Measurements from ENCODE around the gene SNX27. TPM values are rescaled to one million over a fixed set of nuclear protein-coding genes. Genes with fewer than 3 reads are reported as not detected.

The SNX27 gene
- total and polyA plus RNA-seq, 4 donors: 4.3 to 19.7 (median 10.5) TPM

GRCh38 chr1:151711044-151711800 lies 99.4 kb downstream of the SNX27 start:
- Histone ChIP-seq H3K9ac (ENCODE audit: low read depth in 1 of 2, low read length in 2 of 2) (no peak overlapping the region), H3K36me3 (ENCODE audit: control insufficient read depth in 4 of 4, insufficient read depth in 3 of 4, low read depth in 1 of 4, low read length in 3 of 4) (no peaks in the 10 kb centered on the region), H3K4me3 (ENCODE audit: low read depth in 1 of 3, low read length in 3 of 3) (no peak overlapping the region), H3K27me3 (ENCODE audit: control insufficient read depth in 4 of 4, insufficient read depth in 4 of 4, low read length in 3 of 4) (peaks cover 0 to 3% (median 0%) of the 10 kb centered on the region in 4 donors), H3K27ac (ENCODE audit: low read depth in 1 of 2, low read length in 2 of 2) (no peak overlapping the region), H3K9me3 (ENCODE audit: control insufficient read depth in 4 of 4, low read length in 3 of 4) (no peaks in the 10 kb centered on the region), H3K4me1 (ENCODE audit: control insufficient read depth in 4 of 4, insufficient read depth in 4 of 4, low read length in 3 of 4) (no peaks in the 10 kb centered on the region)
- DNase-seq (ENCODE audit: low spot score): no peak
- WGBS: 89% methylated on average over 21 of the region's 21 CpGs
- no peak for TF ChIP-seq JUND (IDR thresholded peaks at IDR 0.05)
- no peak for TF ChIP-seq TAF1 (conservative IDR thresholded peaks at IDR 0.05)
- TF ChIP-seq FOXA1 (IDR thresholded peaks at IDR 0.05): no peak
- no peak for TF ChIP-seq CTCF (IDR thresholded peaks at IDR 0.05; ENCODE audit: low read depth, low read length, missing input control)
- no peak for TF ChIP-seq FOXA2 (IDR thresholded peaks at IDR 0.05)
- TF ChIP-seq SP1 (IDR thresholded peaks at IDR 0.05): no peak
- TF ChIP-seq HNF4G (IDR thresholded peaks at IDR 0.05): no peak
- TF ChIP-seq HNF4A (conservative IDR thresholded peaks at IDR 0.05): no peak
- no peak for TF ChIP-seq ATF3 (IDR thresholded peaks at IDR 0.05)
- TF ChIP-seq NR2F2 (IDR thresholded peaks at IDR 0.05): no peak
- no peak for TF ChIP-seq REST (IDR thresholded peaks at IDR 0.05)
- no peak for TF ChIP-seq YY1 (IDR thresholded peaks at IDR 0.05)
- TF ChIP-seq RAD21 (IDR thresholded peaks at IDR 0.05): no peak

GRCh38 chr1:151711951-151712350 lies 100.1 kb downstream of the SNX27 start:
- no peak for DNase-seq (ENCODE audit: low spot score)
- TF ChIP-seq REST (IDR thresholded peaks at IDR 0.05) (no peak), MAX (IDR thresholded peaks at IDR 0.05) (no peak), HNF4A (conservative IDR thresholded peaks at IDR 0.05) (no peak), RXRA (IDR thresholded peaks at IDR 0.05) (no peak), FOXA2 (IDR thresholded peaks at IDR 0.05) (no peak), SP1 (IDR thresholded peaks at IDR 0.05) (no peak), JUND (IDR thresholded peaks at IDR 0.05) (no peak), ZBTB33 (IDR thresholded peaks at IDR 0.05) (no peak), FOXA1 (IDR thresholded peaks at IDR 0.05) (no peak), TAF1 (conservative IDR thresholded peaks at IDR 0.05) (no peak), YY1 (IDR thresholded peaks at IDR 0.05) (no peak), CTCF (IDR thresholded peaks at IDR 0.05; ENCODE audit: low read depth, low read length, missing input control) (no peak)
- peaks cover 0 to 4% (median 0%) of the 10 kb centered on the region in 4 donors for H3K27me3 ChIP-seq (ENCODE audit: control insufficient read depth in 4 of 4, insufficient read depth in 4 of 4, low read length in 3 of 4)
- H3K4me1 ChIP-seq (ENCODE audit: control insufficient read depth in 4 of 4, insufficient read depth in 4 of 4, low read length in 3 of 4): peaks cover 0 to 3% (median 0%) of the 10 kb centered on the region in 4 donors
- H3K27ac ChIP-seq (ENCODE audit: low read depth in 1 of 2, low read length in 2 of 2): no peak overlapping the region
- H3K4me3 ChIP-seq (ENCODE audit: low read depth in 1 of 3, low read length in 3 of 3): no peak overlapping the region
- no peak overlapping the region for H3K9ac ChIP-seq (ENCODE audit: low read depth in 1 of 2, low read length in 2 of 2)
- 77% methylated on average over 10 of the region's 10 CpGs for WGBS
- no peaks in the 10 kb centered on the region for H3K36me3 ChIP-seq (ENCODE audit: control insufficient read depth in 4 of 4, insufficient read depth in 3 of 4, low read depth in 1 of 4, low read length in 3 of 4)
- H3K9me3 ChIP-seq (ENCODE audit: control insufficient read depth in 4 of 4, low read length in 3 of 4): no peaks in the 10 kb centered on the region
